Thymus (tissue), 11 donors: ENCODE results near the gene UCHL1. TPM values are rescaled to one million over a fixed set of nuclear protein-coding genes. Genes with fewer than 3 reads are reported as not detected.

ENCODE experiments used
- DNase-seq, 9 donors: peaks; one replicate each; pipeline ENCODE4 v3.0.0-alpha.2; 2013; ENCODE audit warnings: low spot score in 9 of 9, low read depth in 6 of 9, missing footprints in 1 of 9
- H3K27ac ChIP-seq, 2 donors: one replicate each; pipeline ENCODE4 v1.5.1; 2013; ENCODE audit warnings: control low read depth in 1 of 2, low read depth in 1 of 2, low read length in 1 of 2, mild to moderate bottlenecking in 1 of 2, moderate library complexity in 1 of 2
- H3K27me3 ChIP-seq, 2 donors: one replicate each; pipeline ENCODE4 v1.5.1; 2013; ENCODE audit warnings: low read length in 1 of 2; ENCODE audit not compliant: control insufficient read depth in 2 of 2, insufficient read depth in 1 of 2
- H3K36me3 ChIP-seq, 2 donors: one replicate each; pipeline ENCODE4 v1.5.1; 2013; ENCODE audit warnings: low read length in 1 of 2, mild to moderate bottlenecking in 1 of 2, moderate library complexity in 1 of 2; ENCODE audit not compliant: control insufficient read depth in 2 of 2, insufficient read depth in 2 of 2
- H3K4me1 ChIP-seq, 2 donors: one replicate each; pipeline ENCODE4 v1.5.1; 2013; ENCODE audit warnings: low read length in 2 of 2; ENCODE audit not compliant: control insufficient read depth in 2 of 2, insufficient read depth in 2 of 2
- H3K4me3 ChIP-seq, 2 donors: one replicate each; pipeline ENCODE4 v1.5.1; 2013; ENCODE audit warnings: low read length in 2 of 2, control low read depth in 1 of 2, mild to moderate bottlenecking in 1 of 2
- H3K9me3 ChIP-seq, 2 donors: one replicate each; pipeline ENCODE4 v1.5.1; 2013; ENCODE audit warnings: low read length in 1 of 2, mild to moderate bottlenecking in 1 of 2; ENCODE audit not compliant: control insufficient read depth in 2 of 2, insufficient read depth in 1 of 2
- WGBS: extraction: QIAGEN DNeasy Blood & Tissue Kit; methylation state at CpG from one replicate; pipeline ENCODE4 v1.1.7; 2013; 5-methylcytosine and 5-hydroxymethylcytosine counted together
- polyA plus RNA-seq: library from polyadenylated mRNA; stranded (reverse); fragments of 200-250 nt; gene quantifications from one replicate; pipeline ENCODE4 v1.2.3, GENCODE V29; 2013
- total RNA-seq: library from RNA; stranded (reverse); fragments of 120-200 nt; gene quantifications from one replicate; pipeline ENCODE4 v1.2.4, GENCODE V29; 2013
- donor health status: healthy.

The UCHL1 gene
- total and polyA plus RNA-seq, 2 donors = 28.0 to 56.2 TPM

DNA sequence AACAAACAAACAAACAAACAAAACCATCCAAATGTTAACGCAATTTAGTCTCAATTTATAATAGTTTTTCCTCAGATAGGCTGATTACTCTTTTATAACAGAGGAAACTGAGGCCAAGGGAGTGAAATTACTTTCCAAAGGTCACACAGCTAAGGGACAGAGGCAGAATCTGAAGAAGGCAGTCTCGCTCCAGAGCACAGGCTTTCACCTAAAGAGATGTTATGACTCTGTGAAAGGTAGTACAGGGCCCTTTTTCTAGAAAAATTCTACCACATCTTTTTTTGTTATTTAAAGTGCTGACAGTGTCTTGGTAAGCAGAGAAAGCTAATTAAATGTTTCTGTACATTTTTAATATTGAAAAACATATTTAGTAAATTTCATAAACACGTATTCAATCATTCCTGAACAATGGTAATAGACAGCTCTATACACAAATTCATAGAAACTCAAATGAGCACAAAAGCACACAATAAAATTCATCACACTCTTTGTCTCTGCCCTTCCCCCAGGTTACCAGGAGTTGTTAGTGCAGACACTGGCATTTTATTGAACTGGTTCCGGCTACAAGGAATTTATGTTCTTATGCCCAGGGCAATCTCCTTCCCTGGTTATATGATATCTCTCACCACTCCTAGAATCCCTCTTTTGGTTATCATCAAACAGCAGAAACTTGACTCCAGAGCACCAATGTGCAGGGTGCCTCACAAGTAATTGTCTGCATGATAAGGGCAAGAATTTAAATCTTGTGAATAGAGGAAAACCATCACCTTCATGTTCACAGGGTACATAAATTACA lies 34.7 kb upstream of the UCHL1 start:
- H3K9me3 ChIP-seq = no peaks in the 10 kb centered on the region
- no peak overlapping the region for H3K27ac ChIP-seq
- DNase-seq = no peak
- H3K27me3 ChIP-seq = peaks cover 2 to 5% of the 10 kb centered on the region in 2 donors
- H3K4me1 ChIP-seq = no peaks in the 10 kb centered on the region
- no peaks in the 10 kb centered on the region for H3K36me3 ChIP-seq
- 83% methylated on average over 4 of the region's 4 CpGs for WGBS
- no peak overlapping the region for H3K4me3 ChIP-seq

GRCh38 chr4:41227902-41228301 lies 28.8 kb upstream of the UCHL1 start:
- WGBS = 92% methylated on average over 4 of the region's 4 CpGs

DNA sequence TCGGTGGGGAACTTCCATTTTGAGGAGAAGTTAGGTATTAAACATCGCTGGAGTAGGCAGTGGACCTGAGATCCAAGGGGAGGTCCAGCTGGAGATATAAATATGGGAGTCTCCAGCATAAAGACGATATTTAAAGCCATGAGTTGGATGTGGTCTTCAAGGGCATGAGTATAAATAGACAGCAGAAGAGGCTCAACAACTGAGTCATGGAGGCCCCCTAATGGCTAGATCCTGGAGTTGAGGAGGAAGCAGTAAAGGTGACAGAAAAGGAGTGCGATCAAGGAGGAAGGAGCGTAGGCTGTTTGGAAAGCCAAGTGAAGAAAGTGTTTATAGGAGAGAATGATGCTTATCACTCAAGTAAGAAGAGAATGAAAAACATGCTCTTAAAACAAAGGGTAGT lies 24.3 kb upstream of the UCHL1 start:
- Histone ChIP-seq H3K27ac (no peak overlapping the region), H3K9me3 (no peaks in the 10 kb centered on the region), H3K27me3 (peaks cover 0 to 2% of the 10 kb centered on the region in 2 donors), H3K4me1 (no peaks in the 10 kb centered on the region), H3K4me3 (no peak overlapping the region), H3K36me3 (no peaks in the 10 kb centered on the region)
- 77% methylated on average over 5 of the region's 5 CpGs for WGBS
- no peak for DNase-seq

More at GRCh38 chr4:41227902-41228301, 28.8 kb upstream of the UCHL1 start:
- no peak for DNase-seq
- H3K4me1 ChIP-seq = no peaks in the 10 kb centered on the region
- H3K4me3 ChIP-seq = no peak overlapping the region
- H3K27ac ChIP-seq = no peak overlapping the region
- H3K27me3 ChIP-seq = peaks cover 0 to 2% of the 10 kb centered on the region in 2 donors
- no peaks in the 10 kb centered on the region for H3K36me3 ChIP-seq
- no peaks in the 10 kb centered on the region for H3K9me3 ChIP-seq

GRCh38 chr4:41232856-41233255 lies 23.9 kb upstream of the UCHL1 start:
- WGBS = 95% methylated on average over 3 of the region's 3 CpGs
- H3K9me3 ChIP-seq = no peaks in the 10 kb centered on the region

DNA sequence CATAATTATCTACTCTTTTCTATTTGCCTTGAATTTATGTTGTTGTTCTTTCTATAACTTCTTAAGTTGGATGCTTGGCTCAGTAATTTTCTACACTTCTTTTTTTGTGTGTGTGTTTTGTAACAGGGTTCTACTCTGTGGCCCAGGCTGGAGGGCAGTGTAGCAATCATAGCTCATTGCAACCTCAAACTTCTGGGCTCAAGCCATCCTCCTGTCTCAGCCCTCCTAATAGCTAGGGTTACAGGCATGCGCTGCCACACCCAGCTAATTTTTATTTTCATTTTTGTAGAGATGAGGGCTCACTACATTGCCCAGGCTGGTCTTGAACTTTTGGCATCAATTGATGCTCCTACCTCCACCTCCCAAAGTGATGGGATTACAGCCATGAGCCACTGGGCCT lies 20.7 kb upstream of the UCHL1 start:
- DNase-seq = no peak
- Histone ChIP-seq H3K36me3 (no peaks in the 10 kb centered on the region), H3K27me3 (no peaks in the 10 kb centered on the region), H3K4me1 (no peaks in the 10 kb centered on the region), H3K27ac (no peak overlapping the region), H3K9me3 (no peaks in the 10 kb centered on the region), H3K4me3 (no peak overlapping the region)
- 100% methylated on average over 1 of the region's 1 CpG for WGBS

More at GRCh38 chr4:41232856-41233255, 23.9 kb upstream of the UCHL1 start:
- Histone ChIP-seq H3K4me3 (no peak overlapping the region), H3K27me3 (peaks cover 0 to under 1% of the 10 kb centered on the region in 2 donors), H3K36me3 (no peaks in the 10 kb centered on the region), H3K27ac (no peak overlapping the region), H3K4me1 (no peaks in the 10 kb centered on the region)
- no peak for DNase-seq

- 92% methylated on average over 1 of the region's 1 CpG for WGBS
- Histone ChIP-seq H3K9me3 (no peaks in the 10 kb centered on the region), H3K4me1 (no peaks in the 10 kb centered on the region), H3K36me3 (no peaks in the 10 kb centered on the region), H3K27ac (no peak overlapping the region), H3K27me3 (no peaks in the 10 kb centered on the region), H3K4me3 (no peak overlapping the region)
- no peak for DNase-seq
Observed at GRCh38 chr4:41236508-41236907, 20.2 kb upstream of the UCHL1 start.

DNA sequence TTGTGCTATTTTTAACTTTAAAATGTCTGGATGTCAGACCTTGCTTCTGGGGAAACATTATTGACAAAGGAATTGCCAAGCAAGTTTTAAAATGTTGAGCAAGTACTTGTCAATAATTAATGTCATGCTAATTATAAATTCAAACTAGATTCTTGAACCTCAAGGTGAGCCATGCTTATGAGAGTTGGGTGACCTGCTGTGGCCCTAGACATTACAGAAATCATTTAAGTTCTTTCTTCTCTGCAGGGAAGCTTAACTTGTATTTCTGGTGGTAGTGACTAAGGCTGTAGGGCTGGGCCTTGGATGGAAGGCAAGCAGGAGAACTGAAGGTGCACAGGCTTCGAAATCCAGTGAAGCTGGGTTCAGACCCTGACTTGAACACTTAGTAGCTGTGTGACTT lies 14.8 kb upstream of the UCHL1 start:
- Histone ChIP-seq H3K27ac (no peak overlapping the region), H3K4me3 (no peak overlapping the region), H3K4me1 (no peaks in the 10 kb centered on the region), H3K27me3 (no peaks in the 10 kb centered on the region), H3K9me3 (no peaks in the 10 kb centered on the region), H3K36me3 (no peaks in the 10 kb centered on the region)
- DNase-seq = no peak
- WGBS = 71% methylated on average over 1 of the region's 1 CpG

GRCh38 chr4:41245983-41246382 lies 10.7 kb upstream of the UCHL1 start:
- 100% methylated on average over 1 of the region's 1 CpG for WGBS
- H3K9me3 ChIP-seq = no peaks in the 10 kb centered on the region
- H3K4me3 ChIP-seq = no peak overlapping the region
- no peaks in the 10 kb centered on the region for H3K27me3 ChIP-seq
- no peaks in the 10 kb centered on the region for H3K36me3 ChIP-seq
- no peak overlapping the region for H3K27ac ChIP-seq
- DNase-seq = no peak
- H3K4me1 ChIP-seq = no peaks in the 10 kb centered on the region

DNA sequence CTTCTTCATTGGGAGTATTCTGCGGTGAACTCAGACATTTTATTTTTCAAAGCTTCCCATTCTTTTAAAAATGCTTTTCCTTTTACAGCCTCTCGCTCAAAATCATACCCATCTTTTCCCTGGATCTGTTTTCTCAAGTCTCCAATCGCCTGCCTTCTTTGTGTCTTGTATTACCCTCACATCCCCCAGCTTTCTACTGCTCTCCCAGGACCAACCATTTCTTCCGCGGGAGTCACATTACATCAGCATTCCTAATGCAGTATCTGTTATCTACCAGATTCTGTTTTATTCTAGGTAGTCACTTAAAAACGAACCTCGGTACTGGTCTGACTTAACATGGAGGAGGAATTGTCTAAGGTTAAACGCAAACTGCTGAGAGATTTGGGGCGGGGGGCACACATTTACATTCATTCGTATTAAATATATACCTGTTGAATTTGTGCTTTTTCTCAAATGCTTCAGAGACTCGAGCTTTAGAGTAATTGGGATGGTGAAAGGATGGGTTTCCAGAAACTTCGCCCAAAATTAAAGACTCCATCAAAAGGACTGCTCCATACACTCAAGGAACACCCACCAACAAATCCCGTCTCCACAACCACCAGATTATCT lies 493 bp upstream of the UCHL1 start:
- H3K36me3 ChIP-seq = no peaks in the 10 kb centered on the region
- H3K9me3 ChIP-seq = no peaks in the 10 kb centered on the region
- peak overlapping the region in 1 of 2 donors; percentile 33 for H3K4me3 ChIP-seq
- no peak for DNase-seq
- H3K27ac ChIP-seq = no peak overlapping the region
- peaks cover 33 to 54% of the 10 kb centered on the region in 2 donors for H3K27me3 ChIP-seq
- H3K4me1 ChIP-seq = peaks cover 7 to 12% of the 10 kb centered on the region in 2 donors
- WGBS = 23% methylated on average over 13 of the region's 13 CpGs
